Measurements from ENCODE around the gene CAMK4. TPM values are rescaled to one million over a fixed set of nuclear protein-coding genes. Genes with fewer than 3 reads are reported as not detected.

Gene CAMK4
- total and polyA plus RNA-seq, 2 experiments from 2014 or later = 4.2 to 7.3 TPM

GRCh38 chr5:111229871-111230810, 6.0 kb downstream of the CAMK4 start:
- Histone ChIP-seq H3K4me2 (no peak overlapping the region), H3K36me3 (ENCODE audit: insufficient read depth) (no peaks in the 10 kb centered on the region), H3K79me2 (replicated peaks; ENCODE audit: insufficient read depth) (no peaks in the 10 kb centered on the region), H3K27me3 (ENCODE audit: insufficient read depth) (peaks cover 10% of the 10 kb centered on the region), H3K4me3 (no peak overlapping the region), H2AFZ (no peak overlapping the region), H3K9me2 (ENCODE audit: insufficient read depth) (no peaks in the 10 kb centered on the region), H3F3A (replicated peaks; ENCODE audit: low read depth) (no peaks in the 10 kb centered on the region), H4K20me1 (replicated peaks; ENCODE audit: insufficient read depth) (no peaks in the 10 kb centered on the region), H3K27ac (ENCODE audit: low read depth) (no peak overlapping the region), H3K4me1 (ENCODE audit: insufficient read depth) (peaks cover 4% of the 10 kb centered on the region; the same call in 1 of the 2 replicates)
- DNase-seq (ENCODE audit: low spot score) = no peak
- H3K27ac Mint-ChIP-seq = no peak overlapping the region
- ATAC-seq = no peak
- no peak for TF ChIP-seq CTCF (conservative IDR thresholded peaks at IDR 0.05; ENCODE audit: low read depth in 2 of 2)
- no peak for TF ChIP-seq CREB1 (CRISPR knock-in tag; IDR thresholded peaks at IDR 0.05; ENCODE audit: low read depth)
- no peak for TF ChIP-seq NANOG (IDR thresholded peaks at IDR 0.05; ENCODE audit: borderline replicate concordance)
- TF ChIP-seq ZNF331 (CRISPR knock-in tag; IDR thresholded peaks at IDR 0.05; ENCODE audit: low read depth) = no peak
- no peak for TF ChIP-seq JUNB (IDR thresholded peaks at IDR 0.05; ENCODE audit: unreplicated experiment)
- TF ChIP-seq ZNF462 (CRISPR knock-in tag; IDR thresholded peaks at IDR 0.05) = no peak
- no peak for TF ChIP-seq STAT1 (IDR thresholded peaks at IDR 0.05; ENCODE audit: unreplicated experiment)
- TF ChIP-seq ZNF114 (CRISPR knock-in tag; IDR thresholded peaks at IDR 0.05) = no peak
- no peak for TF ChIP-seq ETS1 (IDR thresholded peaks at IDR 0.05)
- no peak for TF ChIP-seq EZH2phosphoT487 (IDR thresholded peaks at IDR 0.05; ENCODE audit: unreplicated experiment)
- TF ChIP-seq POLR2AphosphoS5 (IDR thresholded peaks at IDR 0.05; ENCODE audit: low read depth) = no peak
- no peak for TF ChIP-seq REST (IDR thresholded peaks at IDR 0.05; ENCODE audit: unreplicated experiment)
- no peak for TF ChIP-seq EZH2 (IDR thresholded peaks at IDR 0.05; ENCODE audit: low read depth, unreplicated experiment)
- peaks cover 14% of the 10 kb centered on the region for H3K4me1 Mint-ChIP-seq
- no peaks in the 10 kb centered on the region for H3K9me3 Mint-ChIP-seq
- H3K27me3 Mint-ChIP-seq (ENCODE audit: insufficient read depth, low read depth, poor library complexity) = peaks cover 2% of the 10 kb centered on the region
- H3K36me3 Mint-ChIP-seq (ENCODE audit: low read depth) = no peaks in the 10 kb centered on the region
- no peak overlapping the region for H3K4me3 Mint-ChIP-seq
